Measurements from ENCODE around the gene TMEM198.

- TF ChIP-seq CTCF (IDR thresholded peaks at IDR 0.05) (no peak), POLR2AphosphoS5 (IDR thresholded peaks at IDR 0.05) (no peak), EP300 (IDR thresholded peaks at IDR 0.05; ENCODE audit: low read depth) (no peak)
These were observed 42.0 kb upstream of the TMEM198 start for GRCh38 chr2:219501849-219502248.
